Cardiac muscle cell (in vitro differentiated cells and primary cell): ENCODE measurements around the gene LDLR. TPM values are rescaled to one million over a fixed set of nuclear protein-coding genes. Genes with fewer than 3 reads are reported as not detected.
A peak's percentile ranks its signal among the peaks of the same experiment; 100 is the strongest.
"Not testable (repeated sequence)": the region's sequence is repeated elsewhere in the genome, so short reads cannot be mapped to it uniquely, and the experiment has no call there.

Experiments used
- DNase-seq, 2 donors: peaks; one replicate each; pipeline versions ENCODE4 v3.0.0 to v3.0.0-alpha.2; 2010 to 2017; ENCODE audit warnings: low read depth in 1 of 2, low spot score in 1 of 2
- H3K27ac ChIP-seq: fragments of 200-600 bp; sonication (generic); 2 replicates; pipeline ENCODE4 v1.5.1; 2016
- H3K27me3 ChIP-seq: fragments of 200-600 bp; sonication (generic); 2 replicates; pipeline ENCODE4 v1.6.0; 2016; ENCODE audit warnings: control low read depth
- H3K36me3 ChIP-seq: fragments of 200-600 bp; sonication (generic); 2 replicates; pipeline ENCODE4 v1.5.1; 2016; ENCODE audit warnings: control low read depth
- H3K4me1 ChIP-seq: fragments of 200-600 bp; sonication (generic); 2 replicates; pipeline ENCODE4 v1.8.1; 2017; ENCODE audit warnings: low read depth, mild to moderate bottlenecking, mixed run types
- H3K4me3 ChIP-seq: fragments of 200-600 bp; sonication (generic); 2 replicates; pipeline ENCODE4 v1.5.1; 2016; ENCODE audit warnings: mild to moderate bottlenecking
- H3K9me3 ChIP-seq: fragments of 200-600 bp; sonication (generic); 2 replicates; pipeline ENCODE4 v1.5.1; 2017; ENCODE audit warnings: low read depth, mild to moderate bottlenecking, control low read depth
- polyA plus RNA-seq: library from polyadenylated mRNA; unstranded; fragments of >200 nt; fragmentation: Nextera tagmentation; extraction: Ambion mirVana; gene quantifications from 2 replicates; pipeline ENCODE4 v1.2.1, GENCODE V29; 2016
- total RNA-seq: library from RNA; depleted of rRNA; stranded (reverse); fragments of >200 nt; gene quantifications from 2 replicates; pipeline ENCODE4 v1.2.3, GENCODE V29; 2016
- TF ChIP-seq, protein P1 (sequence below): IDR thresholded peaks from 2 replicates; pipeline ENCODE4 v1.5.1; 2012; ENCODE audit warnings: low read depth, mild to moderate bottlenecking, low read length

Gene LDLR
- total and polyA plus RNA-seq, 2 experiments from 2014 or later: 98.6 to 107 TPM

DNA sequence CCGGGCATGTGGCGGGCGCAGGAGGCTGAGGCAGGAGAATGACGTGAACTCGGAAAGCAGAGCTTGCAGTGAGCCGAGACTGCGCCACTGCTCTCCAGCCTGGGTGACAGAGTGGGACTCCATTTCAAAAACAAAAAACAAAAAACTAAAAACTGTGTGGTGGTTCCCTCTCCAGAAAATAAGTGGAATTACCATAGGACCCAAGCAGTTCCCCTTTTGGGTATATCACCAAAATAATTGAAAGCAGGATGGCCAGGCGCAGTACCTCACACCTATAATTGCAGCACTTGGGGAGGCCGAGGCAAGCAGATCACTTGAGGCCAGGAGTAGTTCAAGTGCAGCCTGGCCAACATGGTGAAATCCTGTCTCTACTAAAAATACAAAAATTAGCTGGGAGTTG lies 15.7 kb upstream of the LDLR start:
- Histone ChIP-seq H3K4me3 (no peak overlapping the region), H3K9me3 (no peaks in the 10 kb centered on the region), H3K4me1 (no peaks in the 10 kb centered on the region), H3K36me3 (no peaks in the 10 kb centered on the region), H3K27ac (no peak overlapping the region), H3K27me3 (no peaks in the 10 kb centered on the region)
- no peak for DNase-seq
- TF ChIP-seq, protein P1, sequence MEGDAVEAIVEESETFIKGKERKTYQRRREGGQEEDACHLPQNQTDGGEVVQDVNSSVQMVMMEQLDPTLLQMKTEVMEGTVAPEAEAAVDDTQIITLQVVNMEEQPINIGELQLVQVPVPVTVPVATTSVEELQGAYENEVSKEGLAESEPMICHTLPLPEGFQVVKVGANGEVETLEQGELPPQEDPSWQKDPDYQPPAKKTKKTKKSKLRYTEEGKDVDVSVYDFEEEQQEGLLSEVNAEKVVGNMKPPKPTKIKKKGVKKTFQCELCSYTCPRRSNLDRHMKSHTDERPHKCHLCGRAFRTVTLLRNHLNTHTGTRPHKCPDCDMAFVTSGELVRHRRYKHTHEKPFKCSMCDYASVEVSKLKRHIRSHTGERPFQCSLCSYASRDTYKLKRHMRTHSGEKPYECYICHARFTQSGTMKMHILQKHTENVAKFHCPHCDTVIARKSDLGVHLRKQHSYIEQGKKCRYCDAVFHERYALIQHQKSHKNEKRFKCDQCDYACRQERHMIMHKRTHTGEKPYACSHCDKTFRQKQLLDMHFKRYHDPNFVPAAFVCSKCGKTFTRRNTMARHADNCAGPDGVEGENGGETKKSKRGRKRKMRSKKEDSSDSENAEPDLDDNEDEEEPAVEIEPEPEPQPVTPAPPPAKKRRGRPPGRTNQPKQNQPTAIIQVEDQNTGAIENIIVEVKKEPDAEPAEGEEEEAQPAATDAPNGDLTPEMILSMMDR: no peak

DNA sequence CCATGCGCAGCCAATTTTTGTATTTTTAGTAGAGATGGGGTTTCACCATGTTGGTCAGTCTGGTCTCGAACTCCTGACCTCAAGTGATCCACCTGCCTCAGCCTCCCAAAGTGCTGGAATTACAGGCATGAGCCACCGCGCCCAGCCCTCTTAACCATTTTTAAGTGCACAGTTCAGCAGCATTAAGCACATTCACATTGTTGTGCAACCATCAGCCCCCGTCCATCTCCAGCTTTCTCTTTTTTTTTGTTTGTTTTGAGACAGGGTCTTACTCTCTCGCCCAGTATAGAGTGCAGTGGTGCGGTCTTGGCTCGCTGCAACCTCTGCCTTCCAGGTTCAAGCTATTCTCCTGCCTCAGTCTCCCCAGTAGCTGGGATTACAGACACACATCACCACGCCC lies 12.5 kb upstream of the LDLR start:
- H3K36me3 ChIP-seq, H3K4me1 ChIP-seq, H3K27ac ChIP-seq, H3K4me3 ChIP-seq, H3K27me3 ChIP-seq, DNase-seq, H3K9me3 ChIP-seq: not testable (repeated sequence)

DNA sequence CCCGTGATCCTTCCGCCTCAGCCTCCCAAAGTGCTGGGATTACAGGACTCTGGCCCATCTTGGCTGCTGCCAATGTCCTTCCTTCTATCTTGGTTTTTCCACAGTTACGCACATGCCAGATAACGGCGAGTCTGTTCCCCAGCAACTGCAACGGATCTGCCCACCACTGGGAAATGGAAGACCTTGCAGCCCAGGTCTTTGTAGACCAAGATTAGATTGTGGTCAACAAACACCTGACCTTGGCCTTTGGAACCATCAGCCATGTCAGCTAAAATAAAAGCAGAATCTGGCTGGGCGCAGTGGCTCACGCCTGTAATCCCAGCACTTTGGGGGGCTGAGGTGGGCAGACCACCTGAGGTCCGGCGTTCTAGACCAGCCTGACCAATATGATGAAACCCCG lies 10.4 kb upstream of the LDLR start:
- no peak overlapping the region for H3K4me3 ChIP-seq
- no peak overlapping the region for H3K27ac ChIP-seq
- no peaks in the 10 kb centered on the region for H3K36me3 ChIP-seq
- no peaks in the 10 kb centered on the region for H3K27me3 ChIP-seq
- H3K4me1 ChIP-seq: no peaks in the 10 kb centered on the region
- no peak for DNase-seq
- H3K9me3 ChIP-seq: no peaks in the 10 kb centered on the region
- TF ChIP-seq, protein P1: no peak

DNA sequence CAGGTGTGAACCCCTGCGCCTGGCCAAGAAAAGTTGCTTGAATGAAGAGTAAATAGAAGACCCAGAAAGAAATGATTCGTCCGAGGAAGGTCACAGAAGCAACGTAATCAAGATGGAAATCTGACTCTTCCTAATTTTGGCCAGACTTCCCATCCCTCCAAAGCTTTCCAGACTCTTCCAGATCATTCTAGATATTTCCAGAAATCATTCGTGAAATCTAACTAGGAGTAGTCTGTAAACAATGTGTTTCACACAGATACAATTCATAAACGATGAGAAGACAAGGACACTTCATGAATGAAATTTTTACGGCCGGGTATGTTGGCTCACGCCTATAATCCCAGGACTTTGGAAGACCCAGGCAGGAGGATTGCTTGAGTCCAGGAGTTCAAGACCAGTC lies 9.3 kb upstream of the LDLR start:
- no peak for DNase-seq
- H3K36me3 ChIP-seq: no peaks in the 10 kb centered on the region
- H3K4me3 ChIP-seq: no peak overlapping the region
- H3K27ac ChIP-seq: no peak overlapping the region
- no peaks in the 10 kb centered on the region for H3K27me3 ChIP-seq
- TF ChIP-seq, protein P1: no peak
- H3K4me1 ChIP-seq: no peaks in the 10 kb centered on the region
- H3K9me3 ChIP-seq: no peaks in the 10 kb centered on the region

DNA sequence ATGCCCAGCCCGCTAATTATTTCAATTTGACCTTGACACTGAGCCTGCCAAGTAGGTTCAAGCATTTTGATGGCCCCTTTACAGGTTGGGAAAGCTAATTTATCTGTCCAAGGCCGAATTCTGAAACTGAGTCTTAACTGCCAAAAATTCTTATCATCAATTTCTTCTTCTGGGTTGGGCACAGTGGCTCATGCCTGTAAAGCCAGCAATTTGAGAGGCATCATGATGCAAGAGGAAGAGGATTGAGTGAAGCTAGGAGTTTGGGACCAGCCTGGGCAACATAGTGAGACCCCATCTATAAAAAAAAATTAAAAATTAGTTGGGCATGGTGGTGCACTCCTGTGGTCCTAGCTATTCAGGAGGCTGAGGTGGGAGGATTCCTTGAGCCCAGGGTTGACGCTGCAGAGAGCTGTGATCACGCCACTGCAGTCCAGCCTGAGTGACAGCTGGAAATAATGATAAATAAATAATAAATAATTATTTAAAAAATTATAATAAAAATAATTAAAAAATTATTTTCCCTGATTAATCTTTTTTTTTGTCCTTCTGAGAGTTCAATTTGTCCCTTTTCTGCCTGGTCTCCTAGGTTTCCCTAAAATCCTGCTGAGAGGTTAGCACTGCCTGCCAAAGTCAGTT lies 1.3 kb upstream of the LDLR start:
- DNase-seq: no peak
- Histone ChIP-seq H3K9me3 (no peaks in the 10 kb centered on the region), H3K27me3 (no peaks in the 10 kb centered on the region), H3K4me1 (peaks cover 26% of the 10 kb centered on the region), H3K36me3 (no peaks in the 10 kb centered on the region), H3K4me3 (no peak overlapping the region), H3K27ac (peak overlapping the region; percentile 100)
- TF ChIP-seq, protein P1: no peak

DNA sequence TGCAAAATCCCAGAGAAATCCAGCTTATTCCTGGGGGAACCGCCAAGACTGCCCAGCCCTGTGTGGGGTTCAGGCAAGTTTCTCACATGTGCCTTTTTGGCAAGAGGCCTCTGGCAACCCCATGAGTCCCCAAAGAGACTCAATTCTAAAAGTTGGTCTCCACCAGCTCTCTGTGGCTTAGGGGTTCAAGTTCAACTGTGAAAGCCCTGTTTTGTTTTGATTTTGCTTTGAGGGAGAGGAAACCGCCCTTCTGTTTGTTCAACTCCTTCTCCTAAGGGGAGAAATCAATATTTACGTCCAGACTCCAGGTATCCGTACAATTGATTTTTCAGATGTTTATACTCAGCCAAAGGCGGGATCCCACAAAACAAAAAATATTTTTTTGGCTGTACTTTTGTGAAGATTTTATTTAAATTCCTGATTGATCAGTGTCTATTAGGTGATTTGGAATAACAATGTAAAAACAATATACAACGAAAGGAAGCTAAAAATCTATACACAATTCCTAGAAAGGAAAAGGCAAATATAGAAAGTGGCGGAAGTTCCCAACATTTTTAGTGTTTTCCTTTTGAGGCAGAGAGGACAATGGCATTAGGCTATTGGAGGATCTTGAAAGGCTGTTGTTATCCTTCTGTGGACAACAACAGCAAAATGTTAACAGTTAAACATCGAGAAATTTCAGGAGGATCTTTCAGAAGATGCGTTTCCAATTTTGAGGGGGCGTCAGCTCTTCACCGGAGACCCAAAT lies 583 bp upstream of the LDLR start:
- Histone ChIP-seq H3K4me1 (peaks cover 26% of the 10 kb centered on the region), H3K36me3 (no peaks in the 10 kb centered on the region), H3K4me3 (peak overlapping the region; percentile 95), H3K9me3 (no peaks in the 10 kb centered on the region), H3K27me3 (no peaks in the 10 kb centered on the region), H3K27ac (peak overlapping the region; percentile 100)
- DNase-seq: peak in 1 of 2 donors; percentile 14
- TF ChIP-seq, protein P1: no peak

DNA sequence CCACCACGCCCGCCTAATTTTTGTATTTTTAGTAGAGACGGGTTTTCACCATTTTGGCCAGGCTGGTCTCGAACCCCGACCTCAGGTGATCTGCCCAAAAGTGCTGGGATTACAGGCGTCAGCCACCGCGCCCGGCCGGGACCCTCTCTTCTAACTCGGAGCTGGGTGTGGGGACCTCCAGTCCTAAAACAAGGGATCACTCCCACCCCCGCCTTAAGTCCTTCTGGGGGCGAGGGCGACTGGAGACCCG lies 676 bp downstream of the LDLR start:
- H3K36me3 ChIP-seq, DNase-seq: not testable (repeated sequence)

More for the DNA sequence above, 676 bp downstream of the LDLR start:
- peaks cover 26% of the 10 kb centered on the region for H3K4me1 ChIP-seq
- H3K9me3 ChIP-seq, H3K27me3 ChIP-seq: not testable (repeated sequence)
- peak overlapping the region; percentile 100 for H3K27ac ChIP-seq
- peak overlapping the region; percentile 95 for H3K4me3 ChIP-seq
